GM19372 (cell line): Measurements from ENCODE around the gene CCSER1.

Experiments used
- ATAC-seq: cut with Tn5 transposase; IDR thresholded peaks from one replicate; pipeline ENCODE4 v1.9.1; 2021; ENCODE audit warnings: mild to moderate bottlenecking, low read depth, moderate library complexity; ENCODE audit not compliant: unreplicated experiment

The CCSER1 gene

GRCh38 chr4:90189178-90189577 lies 62.0 kb downstream of the CCSER1 start:
- no peak for ATAC-seq

- no peak for ATAC-seq
Observed at GRCh38 chr4:90189946-90190345, 62.8 kb downstream of the CCSER1 start.

- no peak for ATAC-seq
Observed at GRCh38 chr4:90190525-90190924, 63.3 kb downstream of the CCSER1 start.

GRCh38 chr4:90198086-90198847 lies 71.1 kb downstream of the CCSER1 start:
- ATAC-seq, result no peak

- no peak for ATAC-seq
Observed at GRCh38 chr4:90207887-90208454, 80.8 kb downstream of the CCSER1 start.

- no peak for ATAC-seq
Observed at GRCh38 chr4:90209922-90210321, 82.7 kb downstream of the CCSER1 start.

- ATAC-seq, result no peak
Observed at GRCh38 chr4:90211174-90211573, 84.0 kb downstream of the CCSER1 start.

- ATAC-seq, result no peak
Observed at GRCh38 chr4:90215286-90215685, 88.1 kb downstream of the CCSER1 start.

GRCh38 chr4:90219822-90220221 lies 92.6 kb downstream of the CCSER1 start:
- ATAC-seq, result no peak

- ATAC-seq, result no peak
Observed at GRCh38 chr4:90220459-90220858, 93.3 kb downstream of the CCSER1 start.

GRCh38 chr4:90226734-90227133 lies 99.5 kb downstream of the CCSER1 start:
- ATAC-seq, result no peak

- no peak for ATAC-seq
Observed at GRCh38 chr4:90227177-90227576, 100.0 kb downstream of the CCSER1 start.

GRCh38 chr4:90234916-90235547 lies 107.8 kb downstream of the CCSER1 start:
- ATAC-seq, result no peak

- no peak for ATAC-seq
Observed at GRCh38 chr4:90237751-90238530, 110.7 kb downstream of the CCSER1 start.

- no peak for ATAC-seq
Observed at GRCh38 chr4:90240333-90240732, 113.1 kb downstream of the CCSER1 start.

GRCh38 chr4:90241008-90241407 lies 113.8 kb downstream of the CCSER1 start:
- no peak for ATAC-seq

- no peak for ATAC-seq
Observed at GRCh38 chr4:90245837-90246236, 118.6 kb downstream of the CCSER1 start.

GRCh38 chr4:90246816-90247215 lies 119.6 kb downstream of the CCSER1 start:
- no peak for ATAC-seq

GRCh38 chr4:90254357-90254756 lies 127.2 kb downstream of the CCSER1 start:
- no peak for ATAC-seq

GRCh38 chr4:90274175-90274574 lies 147.0 kb downstream of the CCSER1 start:
- ATAC-seq, result no peak

GRCh38 chr4:90280954-90281353 lies 153.8 kb downstream of the CCSER1 start:
- no peak for ATAC-seq
